Measurements from ENCODE around the gene SLC24A3.
A peak's percentile ranks its signal among the peaks of the same experiment; 100 is the strongest.
"Not testable (repeated sequence)": the region's sequence is repeated elsewhere in the genome, so short reads cannot be mapped to it uniquely, and the experiment has no call there.

The SLC24A3 gene

GRCh38 chr20:19603376-19603750 is 390.9 kb downstream of the SLC24A3 start:
- DNase-seq: no peak

DNA sequence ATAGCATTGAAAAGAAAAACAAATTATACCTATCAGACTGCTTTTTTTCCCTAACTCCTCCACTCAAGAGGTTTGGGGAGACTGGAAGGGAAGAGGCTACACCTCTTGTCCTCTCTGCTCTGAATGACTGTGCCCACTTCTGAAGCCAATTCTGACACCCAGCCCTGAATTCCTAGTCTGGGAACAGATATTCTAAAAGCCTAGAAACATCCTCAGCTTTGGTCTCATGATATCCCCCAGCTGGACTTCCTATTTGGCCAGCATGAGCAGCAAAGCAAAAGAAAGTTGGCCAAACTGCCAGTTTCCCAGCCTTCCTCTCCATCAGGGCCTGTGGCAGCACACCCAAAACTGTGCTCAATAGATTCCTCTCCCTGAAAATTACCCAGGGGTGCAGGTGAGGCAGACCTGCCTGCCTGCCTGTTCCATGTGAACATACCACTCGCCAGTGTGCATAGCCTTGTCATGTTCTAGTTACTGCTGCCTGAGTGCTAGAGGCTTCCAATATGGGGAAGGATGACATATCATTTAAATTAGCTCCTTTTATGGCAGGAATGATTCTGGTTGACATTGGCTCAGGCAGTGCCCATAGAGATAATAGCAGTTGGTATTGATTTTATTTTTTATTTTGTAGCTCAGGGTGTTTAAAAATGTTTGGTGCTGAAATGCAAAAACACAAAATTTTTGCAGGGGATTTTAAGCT is 393.5 kb downstream of the SLC24A3 start:
- no peak for DNase-seq

GRCh38 chr20:19609642-19610223 is 397.3 kb downstream of the SLC24A3 start:
- no peak for DNase-seq

GRCh38 chr20:19615629-19616028 is 403.2 kb downstream of the SLC24A3 start:
- DNase-seq: no peak

DNA sequence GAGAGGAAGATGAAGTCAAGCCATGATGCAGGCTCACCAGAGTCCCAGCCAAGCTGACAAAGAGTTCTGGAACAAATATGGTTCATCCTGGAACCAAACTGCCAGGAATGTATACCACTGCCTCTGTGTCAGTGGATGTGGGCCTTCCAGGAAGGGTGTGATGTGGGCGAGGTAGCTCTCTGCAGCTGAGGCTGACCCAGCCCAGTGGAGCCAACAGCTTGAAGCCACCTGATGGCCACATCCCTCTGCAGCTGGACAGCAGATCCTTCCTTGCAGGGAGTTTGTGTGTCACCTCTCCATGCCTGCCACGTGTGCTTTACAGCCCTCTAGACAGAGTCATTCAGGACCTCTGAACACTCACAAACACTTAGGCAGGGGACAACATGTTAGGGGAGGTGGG is 403.6 kb downstream of the SLC24A3 start:
- no peak for DNase-seq

- no peak for DNase-seq
Observed at GRCh38 chr20:19616620-19617019, 404.2 kb downstream of the SLC24A3 start.

GRCh38 chr20:19617256-19617655 is 404.8 kb downstream of the SLC24A3 start:
- DNase-seq: no peak

GRCh38 chr20:19618711-19619110 is 406.3 kb downstream of the SLC24A3 start:
- no peak for DNase-seq

DNA sequence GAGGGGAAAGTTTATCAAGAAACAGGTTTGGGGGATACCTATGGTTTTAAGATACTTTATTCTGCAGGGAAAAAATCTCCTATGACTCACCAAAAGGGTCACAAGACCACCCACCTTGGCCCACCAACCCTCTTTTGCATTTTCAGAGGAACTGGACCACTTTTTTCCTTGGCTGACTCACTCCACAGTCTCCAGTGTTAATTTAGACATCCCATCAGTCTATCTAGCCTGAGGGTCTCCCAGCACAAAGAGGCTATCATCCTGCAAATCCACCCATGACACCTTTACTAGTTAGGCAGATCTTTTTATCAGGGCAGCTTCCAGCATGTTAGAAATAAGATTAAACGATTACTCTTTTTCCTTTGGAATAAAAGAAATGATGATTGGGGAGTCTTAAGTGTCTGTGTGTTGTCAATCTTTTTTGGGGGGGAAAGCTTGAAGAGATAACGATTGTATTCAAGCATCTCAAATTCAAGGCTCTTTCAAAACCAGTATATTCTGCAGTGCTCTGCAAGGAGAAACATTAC is 407.5 kb downstream of the SLC24A3 start:
- no peak for DNase-seq

DNA sequence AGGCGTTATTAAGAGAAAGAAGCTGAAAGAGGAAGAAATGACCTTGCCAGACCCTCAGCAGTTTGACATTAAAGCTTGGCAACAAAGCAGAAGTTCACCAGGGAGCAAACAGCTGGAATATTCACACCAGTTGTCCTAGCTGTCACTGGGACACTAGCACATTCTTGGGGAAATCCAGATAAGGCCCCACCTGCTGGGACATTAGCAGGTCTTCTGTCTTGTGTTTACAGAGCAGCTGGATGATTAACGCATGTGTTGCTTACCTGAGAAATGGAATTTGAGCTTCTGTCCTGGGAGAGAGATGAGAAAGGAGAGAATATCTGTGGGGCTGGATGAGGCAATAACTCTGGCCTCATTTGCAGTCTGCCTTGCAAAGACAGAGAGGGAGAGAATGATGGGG is 408.0 kb downstream of the SLC24A3 start:
- no peak for DNase-seq

DNA sequence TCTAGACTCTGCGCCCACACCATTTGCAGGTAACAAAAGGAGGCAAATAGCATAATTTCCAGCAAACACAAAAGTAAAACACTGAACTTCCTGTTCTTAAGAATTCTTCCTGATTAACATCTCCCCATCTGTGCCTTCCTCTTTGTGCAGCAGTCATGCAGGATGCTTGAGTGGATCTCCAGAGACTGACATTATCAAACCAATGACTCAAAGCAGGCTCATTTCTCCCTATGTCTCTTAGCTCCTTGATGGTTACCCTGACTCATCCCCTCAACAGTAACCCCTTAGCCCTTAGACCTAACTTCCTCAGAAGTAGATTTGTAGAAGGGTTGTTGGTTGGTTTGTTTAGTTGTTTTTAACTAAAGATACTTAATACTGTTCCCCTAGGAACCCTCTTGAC is 408.6 kb downstream of the SLC24A3 start:
- no peak for DNase-seq

DNA sequence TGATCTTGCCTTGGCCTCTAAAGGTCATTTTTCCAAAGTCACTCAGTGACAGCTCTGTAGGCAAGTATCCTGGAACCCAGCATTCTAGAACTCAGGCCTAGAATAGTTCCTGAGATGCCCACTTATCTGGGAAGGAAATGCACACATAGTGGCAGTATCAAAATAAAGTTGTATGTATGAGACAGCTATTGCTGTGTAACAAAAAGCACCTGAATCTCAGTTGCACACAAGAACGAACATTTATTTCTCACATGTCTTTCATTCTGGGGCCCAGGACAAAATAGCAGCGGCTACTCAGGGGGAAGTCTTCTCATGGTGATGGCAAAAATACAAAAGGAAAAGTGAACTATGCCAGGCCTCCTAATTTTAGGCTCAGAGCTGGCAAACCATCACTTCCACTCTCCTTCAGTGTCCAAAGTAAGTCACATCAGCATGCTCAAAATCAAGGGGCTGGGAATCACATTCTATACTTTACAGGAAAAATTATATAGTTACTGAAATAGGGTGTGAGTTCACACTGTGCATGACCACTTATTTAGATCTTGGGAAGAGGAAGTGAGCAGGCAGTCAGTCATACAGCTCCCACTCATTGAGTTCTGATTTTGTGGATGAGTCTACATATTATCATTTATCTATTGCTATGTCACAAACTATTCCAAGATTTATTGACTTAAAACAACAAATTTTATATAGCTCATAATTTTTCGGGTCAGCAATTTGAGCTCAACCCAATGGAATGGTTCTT is 412.0 kb downstream of the SLC24A3 start:
- DNase-seq: no peak

DNA sequence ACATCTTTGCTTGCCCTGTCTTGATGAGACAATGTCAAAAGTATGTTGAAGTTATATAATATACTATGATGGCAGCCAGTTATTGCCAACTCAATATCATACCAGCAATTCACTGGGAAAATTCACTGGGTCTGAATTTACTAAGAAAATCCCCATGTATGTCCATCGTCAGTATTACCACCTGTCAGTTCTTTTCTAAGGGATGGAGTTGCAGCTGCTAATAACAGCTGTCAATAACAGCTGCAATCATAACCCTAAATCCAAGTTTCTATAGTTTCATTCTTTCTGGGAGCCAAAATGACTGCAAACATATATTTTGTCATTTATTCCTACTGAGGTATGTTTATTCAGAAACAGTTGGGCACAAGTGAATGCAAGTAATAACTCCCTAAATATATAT is 413.0 kb downstream of the SLC24A3 start:
- no peak for DNase-seq

- no peak for DNase-seq
Observed at GRCh38 chr20:19626896-19627295, 414.5 kb downstream of the SLC24A3 start.

- peak; percentile 68 for DNase-seq
Observed at GRCh38 chr20:19628570-19629134, 416.2 kb downstream of the SLC24A3 start.

DNA sequence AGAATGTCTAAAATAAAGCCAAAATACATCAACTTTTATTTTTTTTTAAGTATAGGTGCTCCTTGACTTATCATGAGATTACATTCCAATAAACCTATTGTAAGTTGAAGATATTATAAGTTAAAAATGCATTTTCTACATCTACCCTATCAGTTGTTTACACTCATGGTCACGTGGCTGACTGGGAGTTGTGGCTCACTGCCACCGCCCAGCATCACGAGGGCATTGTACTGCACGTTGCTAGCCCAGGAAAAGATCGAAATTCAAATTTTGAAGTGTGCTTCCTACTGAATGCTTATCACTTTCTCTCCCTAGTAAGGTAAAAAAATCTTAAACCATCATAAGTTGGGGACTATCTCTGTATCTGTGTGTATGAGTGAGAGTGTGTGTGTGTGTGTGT is 419.0 kb downstream of the SLC24A3 start:
- no peak for DNase-seq

DNA sequence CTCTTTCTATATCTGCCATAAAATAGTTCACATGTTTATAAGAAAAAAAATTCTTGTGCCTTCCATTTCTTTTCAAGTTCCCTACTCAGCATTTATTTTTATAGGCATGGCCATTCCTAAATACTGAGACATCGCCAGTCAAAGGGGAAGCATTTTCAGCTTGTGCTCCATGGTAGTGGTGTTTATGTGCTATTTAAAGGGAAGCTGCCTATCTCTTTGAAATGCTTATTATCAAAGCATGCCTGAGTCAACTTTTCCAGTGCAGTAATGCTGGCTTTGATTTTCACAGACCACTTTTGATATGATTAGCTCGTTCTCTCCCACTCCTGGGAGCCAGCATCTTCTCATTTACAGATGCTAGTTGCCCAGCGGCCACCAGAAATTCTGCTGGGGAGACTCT is 421.5 kb downstream of the SLC24A3 start:
- no peak for DNase-seq

- not testable (repeated sequence) for DNase-seq
Observed at GRCh38 chr20:19639471-19640045, 427.1 kb downstream of the SLC24A3 start.

- DNase-seq: no peak
Observed at GRCh38 chr20:19642860-19643259, 430.4 kb downstream of the SLC24A3 start.

GRCh38 chr20:19644085-19644484 is 431.6 kb downstream of the SLC24A3 start:
- no peak for DNase-seq

GRCh38 chr20:19646963-19647362 is 434.5 kb downstream of the SLC24A3 start:
- no peak for DNase-seq

GRCh38 chr20:19648024-19648423 is 435.6 kb downstream of the SLC24A3 start:
- no peak for DNase-seq

DNA sequence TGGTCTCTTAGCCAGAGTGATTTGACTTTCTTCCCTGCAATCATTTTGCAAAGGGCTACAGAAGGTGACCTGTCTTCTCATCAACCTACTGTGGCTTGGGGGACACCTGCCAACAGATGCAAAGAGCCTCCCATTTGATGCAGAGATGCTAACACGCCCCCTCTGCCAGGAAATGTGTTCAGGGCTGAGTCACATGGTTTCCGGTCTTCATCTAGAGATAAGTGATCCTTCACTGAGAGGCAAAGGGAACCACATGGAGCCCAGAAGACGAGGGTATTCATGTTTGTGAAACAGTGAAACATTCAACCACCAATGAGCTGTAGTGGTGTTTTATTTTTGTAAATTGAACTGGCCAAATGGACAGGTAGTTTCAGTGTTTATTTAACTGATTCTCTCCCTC is 436.6 kb downstream of the SLC24A3 start:
- DNase-seq: no peak
